ENCODE data around the gene LAP3.

DNA sequence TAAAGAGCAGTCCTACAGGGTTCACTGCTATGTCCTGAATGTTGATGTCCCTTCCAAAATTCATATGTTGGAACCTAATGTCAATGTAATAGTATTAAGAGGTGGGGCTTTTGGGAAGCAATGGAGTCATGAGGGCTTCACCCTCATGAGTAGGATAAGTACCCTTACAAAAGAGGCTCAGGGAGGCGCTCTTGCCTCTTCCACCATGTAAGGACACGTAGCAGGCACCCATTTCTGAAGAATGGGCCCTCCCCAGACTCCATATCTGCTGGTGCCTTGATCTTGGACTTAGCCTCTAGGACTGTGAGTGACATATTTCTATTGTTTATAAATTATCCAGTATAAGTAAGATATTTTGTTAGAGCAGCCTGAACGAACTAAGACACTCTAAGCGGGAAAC, 53.2 kb downstream of the LAP3 start:
- TF ChIP-seq POLR2A (IDR thresholded peaks at IDR 0.05; ENCODE audit: low read length) = no peak
- TF ChIP-seq GATA1 (IDR thresholded peaks at IDR 0.05; ENCODE audit: low read depth, low read length) = no peak

Data from erythroblast (primary cell).